Loucy (cell line): ENCODE results near the gene CACNA1B.

Experiments
- H2AFZ ChIP-seq: fragments of 200-600 bp; sonication (generic); 2 replicates; pipeline ENCODE4 v1.6.0; 2016; ENCODE audit warnings: antibody characterized with exemption, mild to moderate bottlenecking, low read length, moderate library complexity
- H3F3A ChIP-seq: fragments of 200-600 bp; 2 replicates; pipeline ENCODE4 v1.6.0; 2016; ENCODE audit warnings: antibody characterized with exemption, low read depth, mild to moderate bottlenecking
- H3K27me3 ChIP-seq: fragments of 200-600 bp; sonication (generic); 2 replicates; pipeline ENCODE4 v1.6.1; 2014; ENCODE audit warnings: low read length, mild to moderate bottlenecking; ENCODE audit not compliant: insufficient read depth, poor library complexity, severe bottlenecking
- H3K36me3 ChIP-seq: fragments of 200-600 bp; sonication (generic); 2 replicates; pipeline ENCODE4 v1.6.1; 2016; ENCODE audit warnings: low read length; ENCODE audit not compliant: insufficient read depth
- H3K4me1 ChIP-seq: fragments of 200-600 bp; sonication (generic); 2 replicates; pipeline ENCODE4 v1.5.1; 2014; ENCODE audit warnings: low read length, mild to moderate bottlenecking; ENCODE audit not compliant: insufficient read depth, poor library complexity, severe bottlenecking
- H3K4me2 ChIP-seq: fragments of 200-600 bp; sonication (generic); 2 replicates; pipeline ENCODE4 v1.6.0; 2014; ENCODE audit warnings: antibody characterized with exemption, low read length, low read depth, mild to moderate bottlenecking; ENCODE audit not compliant: poor library complexity, severe bottlenecking
- H3K4me3 ChIP-seq: fragments of 200-600 bp; sonication (generic); 2 replicates; pipeline ENCODE4 v1.5.1; 2014; ENCODE audit warnings: low read length, mild to moderate bottlenecking, mixed read lengths; ENCODE audit not compliant: poor library complexity, severe bottlenecking
- H3K79me2 ChIP-seq: fragments of 200-600 bp; sonication (generic); 2 replicates; pipeline ENCODE4 v1.6.1; 2014; ENCODE audit warnings: low read length; ENCODE audit not compliant: insufficient read depth
- H3K9ac ChIP-seq: fragments of 200-600 bp; sonication (generic); 2 replicates; pipeline ENCODE4 v1.6.0; 2014; ENCODE audit warnings: mild to moderate bottlenecking, low read depth, low read length, moderate library complexity; ENCODE audit not compliant: poor library complexity, severe bottlenecking
- H3K9me2 ChIP-seq: fragments of 200-600 bp; sonication (generic); replicated peaks from 2 replicates; pipeline ENCODE4 v1.6.1; 2016; ENCODE audit warnings: low read depth, low read length, mixed read lengths
- H3K9me3 ChIP-seq: fragments of 200-600 bp; sonication (generic); 2 replicates; pipeline ENCODE4 v1.6.1; 2014; ENCODE audit warnings: mild to moderate bottlenecking, antibody characterized with exemption, low read length, low read depth; ENCODE audit not compliant: insufficient read depth
- H4K20me1 ChIP-seq: fragments of 200-600 bp; sonication (generic); 2 replicates; pipeline ENCODE4 v1.6.0; 2014; ENCODE audit warnings: antibody characterized with exemption, low read length, mild to moderate bottlenecking; ENCODE audit not compliant: insufficient read depth, poor library complexity, severe bottlenecking
- CTCF ChIP-seq: fragments of 200-600 bp; sonication (generic); conservative IDR thresholded peaks from 2 replicates; pipeline ENCODE4 v1.5.1; 2014; ENCODE audit warnings: mild to moderate bottlenecking, antibody characterized with exemption, low read length
- EZH2phosphoT487 ChIP-seq: fragments of 200-600 bp; IDR thresholded peaks from 2 replicates; pipeline ENCODE4 v1.6.1; 2018; ENCODE audit warnings: antibody characterized with exemption, mild to moderate bottlenecking, moderate library complexity, borderline replicate concordance

CACNA1B gene

GRCh38 chr9:138121438-138122050 is 244.0 kb downstream of the CACNA1B start:
- peaks cover 37% of the 10 kb centered on the region; the same call in 1 of the 2 replicates for H3K9me3 ChIP-seq
- H3K9ac ChIP-seq = no peak overlapping the region
- no peak overlapping the region for H3K4me2 ChIP-seq
- no peaks in the 10 kb centered on the region for H3K9me2 ChIP-seq
- no peaks in the 10 kb centered on the region for H3K36me3 ChIP-seq
- H3K4me3 ChIP-seq = no peak overlapping the region
- H3F3A ChIP-seq = 0 out of 2 replicates have a peak, but pooled peaks cover 2% of the 10 kb centered on the region
- H3K4me1 ChIP-seq = no peaks in the 10 kb centered on the region
- H3K79me2 ChIP-seq = no peaks in the 10 kb centered on the region
- H3K27me3 ChIP-seq = no peaks in the 10 kb centered on the region
- TF ChIP-seq CTCF (no peak), EZH2phosphoT487 (no peak)
- H4K20me1 ChIP-seq = no peaks in the 10 kb centered on the region
- no peak overlapping the region for H2AFZ ChIP-seq

- H3K9ac ChIP-seq = no peak overlapping the region
- H3F3A ChIP-seq = 0 out of 2 replicates have a peak, but pooled peaks cover 2% of the 10 kb centered on the region
- no peak overlapping the region for H3K4me2 ChIP-seq
- H3K9me2 ChIP-seq = no peaks in the 10 kb centered on the region
- TF ChIP-seq CTCF = no peak
- no peak for TF ChIP-seq EZH2phosphoT487
- no peaks in the 10 kb centered on the region for H3K4me1 ChIP-seq
- H2AFZ ChIP-seq = no peak overlapping the region
- H3K79me2 ChIP-seq = no peaks in the 10 kb centered on the region
- no peak overlapping the region for H3K4me3 ChIP-seq
- H3K36me3 ChIP-seq = no peaks in the 10 kb centered on the region
- H4K20me1 ChIP-seq = no peaks in the 10 kb centered on the region
- H3K27me3 ChIP-seq = no peaks in the 10 kb centered on the region
- peaks cover 37% of the 10 kb centered on the region; the same call in 1 of the 2 replicates for H3K9me3 ChIP-seq
These were observed 244.6 kb downstream of the CACNA1B start for GRCh38 chr9:138122201-138122600.

GRCh38 chr9:138122676-138123075 is 245.1 kb downstream of the CACNA1B start:
- Histone ChIP-seq H3F3A (0 out of 2 replicates have a peak, but pooled peaks cover 2% of the 10 kb centered on the region), H3K36me3 (no peaks in the 10 kb centered on the region), H3K9me2 (no peaks in the 10 kb centered on the region), H4K20me1 (no peaks in the 10 kb centered on the region), H3K9me3 (peaks cover 36% of the 10 kb centered on the region; the same call in 1 of the 2 replicates), H3K27me3 (no peaks in the 10 kb centered on the region), H3K4me1 (no peaks in the 10 kb centered on the region), H3K79me2 (no peaks in the 10 kb centered on the region), H3K4me2 (no peak overlapping the region), H2AFZ (no peak overlapping the region), H3K9ac (no peak overlapping the region), H3K4me3 (no peak overlapping the region)
- TF ChIP-seq EZH2phosphoT487 (no peak), CTCF (no peak)
